HG03139 (cell line): Measurements from ENCODE around the gene CIP2A.
"Not testable (repeated sequence)": the region's sequence is repeated elsewhere in the genome, so short reads cannot be mapped to it uniquely, and the experiment has no call there.

Experiments used
- ATAC-seq: cut with Tn5 transposase; IDR thresholded peaks from one replicate; pipeline ENCODE4 v1.9.1; 2021; ENCODE audit not compliant: unreplicated experiment

The CIP2A gene

GRCh38 chr3:108589081-108589997 is at the start of gene CIP2A, which contains the start of gene DZIP3:
Gene CIP2A, minus strand, starts transcription at chr3:108589438. Its CDS starts 63 bp downstream, at chr3:108589375.
Gene DZIP3, plus strand, starts transcription at chr3:108589722. Its CDS starts 15,685 bp downstream, at chr3:108605407.
- peak; percentile 95 for ATAC-seq

- ATAC-seq, result no peak
Measured at GRCh38 chr3:108629974-108630373, 40.7 kb upstream of the CIP2A start.

- ATAC-seq, result no peak
Measured at GRCh38 chr3:108623504-108623903, 34.3 kb upstream of the CIP2A start.

- ATAC-seq, result no peak
Measured at GRCh38 chr3:108620250-108620649, 31.0 kb upstream of the CIP2A start.

GRCh38 chr3:108616090-108616489 is 26.9 kb upstream of the CIP2A start:
- not testable (repeated sequence) for ATAC-seq

- ATAC-seq, result no peak
Measured at GRCh38 chr3:108610651-108611050, 21.4 kb upstream of the CIP2A start.

GRCh38 chr3:108608750-108609149 is 19.5 kb upstream of the CIP2A start:
- no peak for ATAC-seq

GRCh38 chr3:108605491-108605890 is 16.3 kb upstream of the CIP2A start:
- no peak for ATAC-seq

GRCh38 chr3:108605028-108605427 is 15.8 kb upstream of the CIP2A start:
- no peak for ATAC-seq

GRCh38 chr3:108603691-108604090 is 14.5 kb upstream of the CIP2A start:
- no peak for ATAC-seq

- no peak for ATAC-seq
Measured at GRCh38 chr3:108602935-108603294, 13.7 kb upstream of the CIP2A start.

- ATAC-seq, result peak; percentile 57
Measured at GRCh38 chr3:108602249-108602934, 13.2 kb upstream of the CIP2A start.

GRCh38 chr3:108599677-108600409 is 10.6 kb upstream of the CIP2A start:
- no peak for ATAC-seq

GRCh38 chr3:108598375-108598774 is 9.1 kb upstream of the CIP2A start:
- ATAC-seq, result no peak

- no peak for ATAC-seq
Measured at GRCh38 chr3:108595321-108595720, 6.1 kb upstream of the CIP2A start.

- ATAC-seq, result no peak
Measured at GRCh38 chr3:108590460-108590859, 1.2 kb upstream of the CIP2A start.

GRCh38 chr3:108589998-108590323 is 723 bp upstream of the CIP2A start:
- ATAC-seq, result no peak

GRCh38 chr3:108588601-108589000 is 637 bp downstream of the CIP2A start:
- no peak for ATAC-seq

- ATAC-seq, result no peak
Measured at GRCh38 chr3:108578064-108578463, 11.2 kb downstream of the CIP2A start.

GRCh38 chr3:108569336-108569735 is 19.9 kb downstream of the CIP2A start:
- no peak for ATAC-seq

GRCh38 chr3:108566599-108566998 is 22.6 kb downstream of the CIP2A start:
- no peak for ATAC-seq

GRCh38 chr3:108565506-108565905 is 23.7 kb downstream of the CIP2A start:
- ATAC-seq, result no peak
